Smooth muscle cell (in vitro differentiated cells): ENCODE data around the gene EGFL8. TPM values are rescaled to one million over a fixed set of nuclear protein-coding genes. Genes with fewer than 3 reads are reported as not detected.

Experiments
- DNase-seq: peaks from one replicate; lab custom pipeline; 2025; ENCODE audit not compliant: unreplicated experiment; lab: John Stamatoyannopoulos, UW
- H2AFZ ChIP-seq: fragments of 200-600 bp; sonication (generic); 2 replicates; pipeline ENCODE4 v1.6.0; 2016; ENCODE audit warnings: antibody characterized with exemption, low read depth, mild to moderate bottlenecking
- H3F3A ChIP-seq: fragments of 200-600 bp; sonication (generic); 2 replicates; pipeline ENCODE4 v1.6.0; 2017; ENCODE audit warnings: antibody characterized with exemption, low read depth
- H3K27ac ChIP-seq: fragments of 200-600 bp; sonication (generic); 2 replicates; pipeline ENCODE4 v1.5.1; 2016; ENCODE audit warnings: low read depth, mild to moderate bottlenecking
- H3K27me3 ChIP-seq: fragments of 200-600 bp; sonication (generic); 2 replicates; pipeline ENCODE4 v1.6.1; 2016; ENCODE audit warnings: low read depth, mild to moderate bottlenecking
- H3K36me3 ChIP-seq: fragments of 200-600 bp; sonication (generic); 2 replicates; pipeline ENCODE4 v1.5.1; 2016; ENCODE audit warnings: low read depth
- H3K4me1 ChIP-seq: fragments of 200-600 bp; sonication (generic); 2 replicates; pipeline ENCODE4 v1.5.1; 2016; ENCODE audit warnings: low read depth
- H3K4me2 ChIP-seq: fragments of 200-600 bp; sonication (generic); 2 replicates; pipeline ENCODE4 v1.6.0; 2016; ENCODE audit warnings: mild to moderate bottlenecking
- H3K4me3 ChIP-seq: fragments of 200-600 bp; sonication (generic); 2 replicates; pipeline ENCODE4 v1.5.1; 2016; ENCODE audit warnings: mild to moderate bottlenecking
- H3K79me2 ChIP-seq: fragments of 200-600 bp; sonication (generic); 2 replicates; pipeline ENCODE4 v1.6.0; 2016; ENCODE audit warnings: low read depth, mild to moderate bottlenecking
- H3K9ac ChIP-seq: fragments of 200-600 bp; sonication (generic); 2 replicates; pipeline ENCODE4 v1.6.0; 2016; ENCODE audit warnings: low read depth
- H3K9me3 ChIP-seq: fragments of 200-600 bp; sonication (generic); replicated peaks from 2 replicates; pipeline ENCODE4 v1.5.1; 2016; ENCODE audit warnings: low read depth
- H4K20me1 ChIP-seq: fragments of 200-600 bp; sonication (generic); 2 replicates; pipeline ENCODE4 v1.6.0; 2016; ENCODE audit warnings: low read depth
- WGBS: methylation state at CpG from one replicate; pipeline ENCODE4 v1.1.7; 2016; ENCODE audit warnings: low lambda C conversion rate; 5-methylcytosine and 5-hydroxymethylcytosine counted together
- polyA plus RNA-seq: library from polyadenylated mRNA; unstranded; fragments of >200 nt; fragmentation: Nextera tagmentation; extraction: Ambion mirVana; gene quantifications from 2 replicates; pipeline ENCODE4 v1.2.1, GENCODE V29; 2016
- total RNA-seq: library from RNA; depleted of rRNA; stranded (reverse); fragments of >200 nt; gene quantifications from 2 replicates; pipeline ENCODE4 v1.2.3, GENCODE V29; 2014
- TF ChIP-seq, protein P1 (sequence below): fragments of 200-600 bp; sonication (generic); IDR thresholded peaks from 2 replicates; pipeline ENCODE4 v1.5.1; 2017; ENCODE audit warnings: borderline replicate concordance, mild to moderate bottlenecking, antibody characterized with exemption; ENCODE audit not compliant: insufficient read depth, poor library complexity, severe bottlenecking

EGFL8 gene
- total and polyA plus RNA-seq, 2 experiments from 2014 or later: 4.3 to 5.6 TPM

DNA sequence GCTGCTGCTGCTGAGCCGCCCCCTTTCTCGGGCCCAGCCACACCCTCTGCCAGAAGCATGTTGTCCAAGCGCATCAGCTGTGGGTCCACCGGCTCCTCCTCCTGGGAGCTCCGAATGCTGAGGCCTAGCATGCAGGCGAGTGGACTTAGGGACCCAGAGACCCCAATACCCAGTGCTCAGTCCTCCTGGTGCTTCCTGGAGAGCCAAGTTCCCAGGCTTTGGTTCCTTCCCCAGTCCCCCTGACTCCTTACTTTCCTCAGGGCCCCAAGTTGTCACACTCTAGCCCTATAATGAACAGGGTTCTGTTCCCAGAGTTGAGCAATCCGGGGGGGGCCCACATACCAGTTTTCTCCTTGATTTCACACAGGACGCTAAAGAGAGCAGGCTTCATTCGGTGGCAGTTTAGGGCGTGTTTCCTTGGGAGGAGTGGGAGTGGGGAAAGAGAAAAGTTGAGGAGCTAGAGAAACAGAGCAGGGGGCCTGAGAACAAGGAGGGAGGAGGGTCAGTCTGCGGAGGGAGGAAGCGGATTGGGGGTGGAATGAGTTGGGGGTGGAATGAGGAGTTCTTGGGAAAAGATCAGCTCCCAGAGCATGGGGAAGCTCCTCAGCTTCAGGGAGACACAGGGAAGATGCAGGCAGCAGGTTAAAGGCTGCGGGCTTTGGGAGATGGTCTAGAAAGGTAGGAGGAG lies 24.1 kb downstream of the EGFL8 start:
- no peak for DNase-seq
- H4K20me1 ChIP-seq: no peaks in the 10 kb centered on the region
- peak overlapping the region; percentile 86 for H3K4me3 ChIP-seq
- peak overlapping the region; percentile 92 for H3K9ac ChIP-seq
- TF ChIP-seq, protein P1, sequence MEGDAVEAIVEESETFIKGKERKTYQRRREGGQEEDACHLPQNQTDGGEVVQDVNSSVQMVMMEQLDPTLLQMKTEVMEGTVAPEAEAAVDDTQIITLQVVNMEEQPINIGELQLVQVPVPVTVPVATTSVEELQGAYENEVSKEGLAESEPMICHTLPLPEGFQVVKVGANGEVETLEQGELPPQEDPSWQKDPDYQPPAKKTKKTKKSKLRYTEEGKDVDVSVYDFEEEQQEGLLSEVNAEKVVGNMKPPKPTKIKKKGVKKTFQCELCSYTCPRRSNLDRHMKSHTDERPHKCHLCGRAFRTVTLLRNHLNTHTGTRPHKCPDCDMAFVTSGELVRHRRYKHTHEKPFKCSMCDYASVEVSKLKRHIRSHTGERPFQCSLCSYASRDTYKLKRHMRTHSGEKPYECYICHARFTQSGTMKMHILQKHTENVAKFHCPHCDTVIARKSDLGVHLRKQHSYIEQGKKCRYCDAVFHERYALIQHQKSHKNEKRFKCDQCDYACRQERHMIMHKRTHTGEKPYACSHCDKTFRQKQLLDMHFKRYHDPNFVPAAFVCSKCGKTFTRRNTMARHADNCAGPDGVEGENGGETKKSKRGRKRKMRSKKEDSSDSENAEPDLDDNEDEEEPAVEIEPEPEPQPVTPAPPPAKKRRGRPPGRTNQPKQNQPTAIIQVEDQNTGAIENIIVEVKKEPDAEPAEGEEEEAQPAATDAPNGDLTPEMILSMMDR: no peak
- H3K9me3 ChIP-seq: no peaks in the 10 kb centered on the region
- no peak overlapping the region for H2AFZ ChIP-seq
- peaks cover 17% of the 10 kb centered on the region for H3K79me2 ChIP-seq
- H3K36me3 ChIP-seq: no peaks in the 10 kb centered on the region
- 29% methylated on average over 12 of the region's 13 CpGs for WGBS
- no peaks in the 10 kb centered on the region for H3K27me3 ChIP-seq
- H3K4me1 ChIP-seq: peaks cover 38% of the 10 kb centered on the region
- peak overlapping the region; percentile 96 for H3K27ac ChIP-seq
- peaks cover 20% of the 10 kb centered on the region for H3F3A ChIP-seq
- H3K4me2 ChIP-seq: peak overlapping the region; percentile 96

DNA sequence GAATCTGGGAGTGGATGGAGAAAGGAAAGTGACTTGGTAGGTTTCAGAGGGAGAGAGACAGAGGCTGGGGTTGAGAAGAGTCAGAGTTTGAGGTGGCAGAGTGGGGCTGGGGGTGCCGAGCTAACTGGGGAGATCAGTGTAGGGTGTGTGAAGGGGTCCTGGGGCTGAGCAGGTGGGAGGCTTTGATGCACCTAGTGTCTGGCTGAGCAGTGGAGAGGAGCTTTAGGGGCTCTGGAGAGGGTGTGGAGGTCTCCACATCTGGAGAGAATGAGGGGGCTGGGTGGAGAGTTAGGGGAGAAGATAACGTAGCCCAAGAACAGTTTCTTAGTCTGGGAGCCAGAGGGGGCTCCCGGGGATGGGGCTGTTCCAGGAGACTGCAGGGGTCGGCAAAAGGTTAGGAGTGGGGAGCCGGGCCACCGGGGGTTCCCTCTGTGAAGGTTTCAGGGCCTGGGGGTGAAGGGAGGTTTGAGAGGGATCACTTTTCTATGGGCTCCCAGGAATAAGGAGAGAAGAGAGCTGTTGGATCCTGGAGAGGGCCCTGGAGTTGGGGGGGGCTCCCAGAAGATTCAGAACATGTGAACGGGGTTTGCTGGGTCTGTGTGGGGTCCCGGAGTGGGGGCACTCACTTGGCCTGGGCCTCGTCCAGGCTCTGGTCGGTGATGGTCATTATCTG lies 24.8 kb downstream of the EGFL8 start:
- DNase-seq: no peak
- peak overlapping the region; percentile 86 for H3K4me3 ChIP-seq

DNA sequence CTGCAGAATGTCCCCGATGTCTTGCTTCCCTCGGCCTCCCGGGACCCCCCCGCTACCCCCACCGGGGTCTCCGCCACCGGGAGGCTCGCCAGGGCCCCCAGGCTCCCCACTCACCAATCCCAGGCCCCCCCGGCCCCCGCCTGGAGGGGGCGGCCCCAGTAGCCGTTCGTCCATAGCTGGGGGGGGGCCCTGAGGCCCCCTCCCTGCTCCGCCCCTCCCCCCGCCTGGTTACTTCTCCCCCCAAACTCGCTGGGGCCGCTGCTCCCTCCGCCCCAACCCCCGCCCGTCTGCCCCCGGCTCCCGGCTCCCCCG lies 25.3 kb downstream of the EGFL8 start:
- 10% methylated on average over 5 of the region's 23 CpGs for WGBS
- Histone ChIP-seq H3K9ac (peak overlapping the region; percentile 92), H2AFZ (no peak overlapping the region), H3K36me3 (no peaks in the 10 kb centered on the region), H3K27me3 (no peaks in the 10 kb centered on the region), H3F3A (peaks cover 32% of the 10 kb centered on the region), H3K4me3 (peak overlapping the region; percentile 86), H4K20me1 (no peaks in the 10 kb centered on the region), H3K79me2 (peaks cover 17% of the 10 kb centered on the region), H3K9me3 (no peaks in the 10 kb centered on the region), H3K4me2 (peak overlapping the region; percentile 96), H3K4me1 (peaks cover 40% of the 10 kb centered on the region), H3K27ac (peak overlapping the region; percentile 96)
- TF ChIP-seq, protein P1: no peak
- no peak for DNase-seq

More for the DNA sequence above, 24.8 kb downstream of the EGFL8 start:
- H4K20me1 ChIP-seq: no peaks in the 10 kb centered on the region
- H3F3A ChIP-seq: peaks cover 27% of the 10 kb centered on the region
- H3K36me3 ChIP-seq: no peaks in the 10 kb centered on the region
- peak overlapping the region; percentile 96 for H3K4me2 ChIP-seq
- H2AFZ ChIP-seq: no peak overlapping the region
- H3K79me2 ChIP-seq: peaks cover 17% of the 10 kb centered on the region
- H3K27me3 ChIP-seq: no peaks in the 10 kb centered on the region
- peak overlapping the region; percentile 96 for H3K27ac ChIP-seq
- peaks cover 38% of the 10 kb centered on the region for H3K4me1 ChIP-seq
- H3K9me3 ChIP-seq: no peaks in the 10 kb centered on the region
- TF ChIP-seq, protein P1: no peak
- peak overlapping the region; percentile 92 for H3K9ac ChIP-seq
- WGBS: 15% methylated on average over 9 of the region's 10 CpGs
